Stomach (tissue), 9 donors: ENCODE measurements around the gene ZNF296. TPM values are rescaled to one million over a fixed set of nuclear protein-coding genes. Genes with fewer than 3 reads are reported as not detected.

ENCODE experiments used
- DNase-seq, 2 donors: peaks; one replicate each; pipeline versions ENCODE4 v3.0.0 to v3.0.0-alpha.2; 2013 to 2019
- H3K27ac ChIP-seq, 5 donors: fragments of 200-600 bp in 4 of 5; sonication (generic) in 4 of 5; one replicate each; pipeline ENCODE4 v1.5.1; 2013 to 2019; ENCODE audit warnings: mild to moderate bottlenecking in 1 of 5, moderate library complexity in 1 of 5
- H3K27me3 ChIP-seq, 3 donors: fragments of 200-600 bp; sonication (generic); one replicate each; pipeline ENCODE4 v1.5.1; 2017 to 2019; ENCODE audit warnings: mixed run types in 1 of 3
- H3K36me3 ChIP-seq, 4 donors: fragments of 200-600 bp; sonication (generic); 1 replicate in 3 of 4; 2 replicates in 1 of 4; pipeline ENCODE4 v1.5.1; 2016 to 2019
- H3K4me1 ChIP-seq, 4 donors: fragments of 200-600 bp; sonication (generic); one replicate each; pipeline ENCODE4 v1.5.1; 2016 to 2019
- H3K4me3 ChIP-seq, 4 donors: fragments of 200-600 bp; sonication (generic) in 3 of 4; one replicate each; pipeline ENCODE4 v1.5.1; 2016 to 2019; ENCODE audit warnings: mild to moderate bottlenecking in 1 of 4
- H3K9me3 ChIP-seq, 4 donors: fragments of 200-600 bp; sonication (generic); one replicate each; pipeline ENCODE4 v1.5.1; 2016 to 2019
- EP300 ChIP-seq: sonication (generic); formaldehyde crosslinking; IDR thresholded peaks from one replicate; pipeline ENCODE4 v1.6.1; 2017; ENCODE audit warnings: antibody characterized with exemption
- POLR2A ChIP-seq, 4 donors: fragments of 450-650 bp; IDR thresholded peaks; one replicate each; pipeline ENCODE4 v1.6.1; 2016; ENCODE audit warnings: antibody characterized with exemption in 4 of 4, control low read depth in 2 of 4, mild to moderate bottlenecking in 1 of 4, moderate library complexity in 1 of 4
- POLR2AphosphoS5 ChIP-seq, 3 donors: sonication (generic); formaldehyde crosslinking; IDR thresholded peaks; one replicate each; pipeline ENCODE4 v1.6.1; 2016; ENCODE audit warnings: antibody characterized with exemption in 3 of 3
- WGBS, 5 donors: extraction: QIAGEN DNeasy Blood & Tissue Kit in 3 of 5; methylation state at CpG; one replicate each; pipeline versions ENCODE4 v1.1.5 to v1.1.7; 2013 to 2018; 5-methylcytosine and 5-hydroxymethylcytosine counted together
- intact Hi-C: fragments of 100-400 bp; cut with DNase I; formaldehyde crosslinking; loops from one replicate; pipeline ENCODE4 v1.15.1; 2023; ENCODE audit warnings: low total_unique reads
- polyA plus RNA-seq, 3 donors: library from polyadenylated mRNA; stranded (reverse); fragments of 200-250 nt; gene quantifications; one replicate each; pipeline ENCODE4 v1.2.3, GENCODE V29; 2013
- total RNA-seq, 5 donors: library from RNA; depleted of rRNA; stranded (reverse); fragments of >200 nt; gene quantifications; one replicate each; pipeline versions ENCODE4 v1.1.0 to v1.2.3, GENCODE V29; 2014 to 2016
- TF ChIP-seq, protein P1 (sequence below), 7 experiments: fragments of 450-650 bp in 4 of 7; fragments of 200-600 bp in 3 of 7; sonication (generic) in 3 of 7; IDR thresholded peaks; one replicate each; pipeline ENCODE4 v1.5.1; 2016 to 2019; ENCODE audit warnings: antibody characterized with exemption in 7 of 7, control low read depth in 2 of 7, mild to moderate bottlenecking in 1 of 7
- donor health status: healthy with polysubstance abuse.
- donor health status: Bipolar disorder and iron deficiency.
- donor health status: healthy.

The ZNF296 gene
- total and polyA plus RNA-seq, 8 donors = 0.45 to 13.4 (median 5.0) TPM; not detected in 1

DNA sequence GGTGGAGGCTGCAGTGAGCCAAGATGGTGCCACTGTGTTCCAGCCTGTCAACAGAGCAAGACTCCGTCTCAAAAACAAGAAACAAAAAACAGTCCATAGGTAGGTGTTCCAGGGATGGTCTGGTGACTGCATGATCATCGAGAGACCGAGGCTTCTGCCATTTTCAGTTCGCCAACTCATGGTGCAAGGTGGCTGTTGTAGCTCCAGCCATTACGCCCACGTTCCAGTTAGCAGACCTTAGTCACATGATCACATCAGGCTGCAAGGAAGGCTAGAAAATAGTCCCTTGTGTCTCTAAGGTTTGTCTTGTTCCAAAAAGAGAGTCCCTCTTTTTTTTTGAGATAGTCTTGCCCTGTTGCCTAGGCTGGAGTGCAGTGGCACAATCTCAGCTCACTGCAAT lies 40.5 kb downstream of the ZNF296 start:
- no peak for DNase-seq
- 93 to 98% (median 96%) methylated on average over 6 of the region's 6 CpGs for WGBS, 5 donors
- H3K27ac ChIP-seq = no peak overlapping the region
- peaks cover 13 to 29% (median 24%) of the 10 kb centered on the region in 4 donors for H3K4me1 ChIP-seq
- H3K36me3 ChIP-seq = peaks cover 24 to 80% (median 70%) of the 10 kb centered on the region in 4 donors
- H3K9me3 ChIP-seq = no peaks in the 10 kb centered on the region
- H3K4me3 ChIP-seq = no peak overlapping the region
- H3K27me3 ChIP-seq = no peaks in the 10 kb centered on the region
- TF ChIP-seq, protein P1, sequence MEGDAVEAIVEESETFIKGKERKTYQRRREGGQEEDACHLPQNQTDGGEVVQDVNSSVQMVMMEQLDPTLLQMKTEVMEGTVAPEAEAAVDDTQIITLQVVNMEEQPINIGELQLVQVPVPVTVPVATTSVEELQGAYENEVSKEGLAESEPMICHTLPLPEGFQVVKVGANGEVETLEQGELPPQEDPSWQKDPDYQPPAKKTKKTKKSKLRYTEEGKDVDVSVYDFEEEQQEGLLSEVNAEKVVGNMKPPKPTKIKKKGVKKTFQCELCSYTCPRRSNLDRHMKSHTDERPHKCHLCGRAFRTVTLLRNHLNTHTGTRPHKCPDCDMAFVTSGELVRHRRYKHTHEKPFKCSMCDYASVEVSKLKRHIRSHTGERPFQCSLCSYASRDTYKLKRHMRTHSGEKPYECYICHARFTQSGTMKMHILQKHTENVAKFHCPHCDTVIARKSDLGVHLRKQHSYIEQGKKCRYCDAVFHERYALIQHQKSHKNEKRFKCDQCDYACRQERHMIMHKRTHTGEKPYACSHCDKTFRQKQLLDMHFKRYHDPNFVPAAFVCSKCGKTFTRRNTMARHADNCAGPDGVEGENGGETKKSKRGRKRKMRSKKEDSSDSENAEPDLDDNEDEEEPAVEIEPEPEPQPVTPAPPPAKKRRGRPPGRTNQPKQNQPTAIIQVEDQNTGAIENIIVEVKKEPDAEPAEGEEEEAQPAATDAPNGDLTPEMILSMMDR (IDR thresholded peaks at IDR 0.05) = no peak
- TF ChIP-seq POLR2AphosphoS5 (IDR thresholded peaks at IDR 0.05) = no peak
- TF ChIP-seq POLR2A (IDR thresholded peaks at IDR 0.05) = no peak
- TF ChIP-seq EP300 = no peak
- intact Hi-C loops = no loop called here

- intact Hi-C loops = no loop called here
- TF ChIP-seq POLR2AphosphoS5 (IDR thresholded peaks at IDR 0.05) (no peak), POLR2A (IDR thresholded peaks at IDR 0.05) (no peak), EP300 (no peak)
- TF ChIP-seq, protein P1 (IDR thresholded peaks at IDR 0.05) = no peak
- Histone ChIP-seq H3K4me3 (no peak overlapping the region), H3K9me3 (no peaks in the 10 kb centered on the region), H3K4me1 (no peaks in the 10 kb centered on the region), H3K36me3 (peaks cover 33 to 99% (median 92%) of the 10 kb centered on the region in 4 donors), H3K27ac (no peak overlapping the region), H3K27me3 (no peaks in the 10 kb centered on the region)
- DNase-seq = no peak
- 84 to 88% (median 87%) methylated on average over 18 of the region's 18 CpGs for WGBS, 5 donors
These were observed 43.9 kb downstream of the ZNF296 start for GRCh38 chr19:45032421-45032820.

DNA sequence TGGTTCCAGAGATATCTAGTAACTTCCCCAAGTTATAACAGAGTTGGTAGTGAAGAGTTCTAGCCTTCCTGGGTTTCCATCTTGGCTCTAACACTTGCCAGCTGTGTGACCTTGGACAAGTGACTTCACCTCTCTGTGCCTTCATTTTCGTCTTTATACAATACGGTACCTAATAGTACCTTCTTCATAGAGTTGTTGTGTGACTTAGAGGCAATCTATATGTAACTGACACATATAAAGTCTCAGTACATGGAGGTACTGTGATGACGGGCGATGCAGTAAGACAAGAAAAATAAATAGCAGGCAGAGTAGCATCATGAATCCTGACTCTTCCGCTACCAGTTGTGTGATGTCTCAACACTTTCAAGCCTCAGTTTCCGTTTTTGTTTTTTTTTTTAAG lies 45.5 kb downstream of the ZNF296 start:
- no peak overlapping the region for H3K4me3 ChIP-seq
- H3K36me3 ChIP-seq = peaks cover 33 to 95% (median 90%) of the 10 kb centered on the region in 4 donors
- TF ChIP-seq, protein P1 (IDR thresholded peaks at IDR 0.05) = no peak
- TF ChIP-seq POLR2AphosphoS5 (IDR thresholded peaks at IDR 0.05) (no peak), POLR2A (IDR thresholded peaks at IDR 0.05) (no peak), EP300 (no peak)
- no peak overlapping the region for H3K27ac ChIP-seq
- intact Hi-C loops = no loop called here
- H3K27me3 ChIP-seq = no peaks in the 10 kb centered on the region
- DNase-seq = no peak
- H3K9me3 ChIP-seq = no peaks in the 10 kb centered on the region
- WGBS, 5 donors = 91 to 96% (median 95%) methylated on average over 6 of the region's 6 CpGs
- no peaks in the 10 kb centered on the region for H3K4me1 ChIP-seq

GRCh38 chr19:45027371-45027770 lies 48.9 kb downstream of the ZNF296 start:
- DNase-seq = no peak
- H3K27me3 ChIP-seq = no peaks in the 10 kb centered on the region
- 93 to 98% (median 96%) methylated on average over 2 of the region's 2 CpGs for WGBS, 5 donors
- TF ChIP-seq POLR2A (IDR thresholded peaks at IDR 0.05) (no peak), POLR2AphosphoS5 (IDR thresholded peaks at IDR 0.05) (no peak), EP300 (no peak)
- TF ChIP-seq, protein P1 (IDR thresholded peaks at IDR 0.05) = no peak
- no peaks in the 10 kb centered on the region for H3K9me3 ChIP-seq
- peaks cover 18 to 75% (median 67%) of the 10 kb centered on the region in 4 donors for H3K36me3 ChIP-seq
- H3K4me3 ChIP-seq = no peak overlapping the region
- intact Hi-C loops = no loop called here
- H3K27ac ChIP-seq = no peak overlapping the region
- H3K4me1 ChIP-seq = no peaks in the 10 kb centered on the region
